T-helper 1 cell (primary cell): ENCODE measurements around the gene LRRFIP1.
"Not testable (repeated sequence)": the region's sequence is repeated elsewhere in the genome, so short reads cannot be mapped to it uniquely, and the experiment has no call there.

Experiments used
- DNase-seq, 5 donors: peaks; one replicate each; pipeline ENCODE4 v3.0.0-alpha.2; 2012 to 2020

The LRRFIP1 gene

GRCh38 chr2:237665713-237666143 lies 38.3 kb downstream of the LRRFIP1 start:
- DNase-seq: no peak

GRCh38 chr2:237666606-237667005 lies 39.2 kb downstream of the LRRFIP1 start:
- DNase-seq: no peak

- not testable (repeated sequence) for DNase-seq
These were observed 39.7 kb downstream of the LRRFIP1 start for GRCh38 chr2:237667050-237667576.

GRCh38 chr2:237667893-237668292 lies 40.5 kb downstream of the LRRFIP1 start:
- DNase-seq: no peak

DNA sequence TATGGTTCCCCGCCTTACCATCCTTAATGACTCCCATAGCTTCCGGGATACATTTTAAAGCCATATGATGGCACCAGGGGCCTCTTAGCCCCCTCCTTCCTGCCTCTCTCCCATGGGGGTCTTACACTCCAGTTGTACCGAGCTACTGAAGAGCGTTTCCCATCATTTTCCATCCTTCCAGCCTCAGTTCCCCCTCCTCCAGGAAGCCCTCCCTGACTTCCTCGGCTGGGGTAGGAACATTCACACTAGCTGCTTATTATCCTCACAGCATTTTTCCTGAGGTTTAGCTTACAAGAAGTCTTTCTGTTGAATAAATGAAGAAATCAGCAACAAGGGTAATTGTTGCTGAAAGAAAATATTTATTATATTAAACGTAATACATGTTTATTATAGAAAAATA lies 41.1 kb downstream of the LRRFIP1 start:
- no peak for DNase-seq

DNA sequence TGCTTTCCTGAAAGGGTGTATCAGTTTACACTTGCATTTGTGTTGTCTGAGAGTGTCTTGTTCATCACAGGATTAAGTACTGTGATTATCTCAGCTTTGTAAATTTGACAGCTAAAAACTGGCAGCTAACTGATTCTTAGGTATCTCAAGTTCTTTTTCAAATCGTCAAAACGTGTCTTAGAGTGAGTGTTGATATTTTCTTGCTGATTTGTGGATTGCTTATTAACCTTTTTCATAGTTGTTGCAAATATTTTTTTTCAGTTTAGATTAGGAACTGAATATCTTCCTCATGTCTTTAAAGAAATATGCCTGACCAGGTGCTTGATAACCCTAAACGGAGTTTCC lies 41.9 kb downstream of the LRRFIP1 start:
- DNase-seq: no peak

GRCh38 chr2:237669628-237670392 lies 42.4 kb downstream of the LRRFIP1 start:
- DNase-seq: no peak

DNA sequence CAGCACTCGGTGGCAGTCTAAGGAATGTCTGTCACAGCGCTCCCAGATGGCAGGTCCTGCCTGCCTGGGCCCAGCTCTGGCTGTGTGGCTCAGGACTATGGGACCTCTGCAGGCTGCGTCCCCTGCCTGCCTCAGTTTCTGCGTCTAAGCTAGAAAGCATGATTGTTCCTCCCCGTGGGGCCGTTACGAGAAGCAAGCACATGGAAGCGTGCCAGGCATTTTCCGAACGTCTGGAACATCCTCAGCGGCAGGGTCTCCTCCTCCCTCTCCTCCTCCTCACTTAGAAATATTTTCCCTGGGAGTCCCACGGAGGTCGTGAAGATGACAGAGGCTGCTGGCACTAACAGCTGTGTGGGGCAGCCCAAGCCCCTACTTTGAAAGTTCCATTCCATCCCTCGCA lies 43.3 kb downstream of the LRRFIP1 start:
- DNase-seq: no peak

GRCh38 chr2:237671466-237672138 lies 44.2 kb downstream of the LRRFIP1 start:
- no peak for DNase-seq

- DNase-seq: peak in 1 of 5 donors; percentile 41
These were observed 45.3 kb downstream of the LRRFIP1 start for GRCh38 chr2:237672731-237673129.

DNA sequence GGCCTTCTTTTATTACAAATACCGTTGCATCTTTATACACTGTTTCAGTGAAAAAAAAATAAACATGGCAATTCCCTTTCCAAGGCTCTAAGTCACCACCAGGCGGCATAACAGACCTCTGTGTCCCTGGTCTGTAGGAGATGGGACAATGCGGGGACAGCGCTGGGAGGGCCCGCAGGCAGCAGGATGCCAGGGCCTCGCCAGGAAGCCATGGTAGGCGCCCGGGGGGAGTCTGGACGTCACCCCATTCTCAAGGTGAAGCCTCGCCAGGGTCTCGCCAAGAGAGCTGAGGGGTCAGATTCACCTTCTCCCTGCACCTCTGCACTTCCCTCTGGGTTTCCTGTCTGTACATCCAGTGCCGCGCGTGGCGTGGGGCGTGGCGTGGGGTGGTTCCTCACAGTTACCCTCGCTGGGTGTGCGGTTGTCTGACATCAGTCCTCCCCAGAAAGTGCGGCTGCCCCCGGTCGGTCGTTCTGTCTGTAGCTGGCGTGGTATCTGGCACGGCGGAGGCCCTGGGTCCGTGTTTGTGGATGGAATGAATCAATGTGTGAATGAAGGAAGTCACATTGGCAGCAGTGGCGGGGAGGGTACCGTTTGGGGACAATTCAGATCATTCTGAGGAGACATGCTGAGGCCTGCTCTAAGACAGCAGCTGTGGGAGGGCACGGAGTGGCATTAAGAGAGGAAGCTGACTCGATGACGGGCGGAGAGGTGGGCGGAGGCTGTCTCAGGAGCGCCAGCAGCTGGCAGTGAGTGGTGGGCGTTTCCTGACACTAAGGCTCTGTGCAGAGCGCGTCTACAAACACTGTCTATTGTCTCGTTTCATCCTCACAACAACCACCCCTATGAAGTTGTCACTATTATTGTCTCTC lies 46.0 kb downstream of the LRRFIP1 start:
- peak; percentile 78 to 89 (median 86) for DNase-seq

- DNase-seq: peak; percentile 77 to 87 (median 84)
These were observed 47.4 kb downstream of the LRRFIP1 start for GRCh38 chr2:237674731-237675276.

GRCh38 chr2:237675316-237675715 lies 47.9 kb downstream of the LRRFIP1 start:
- no peak for DNase-seq

GRCh38 chr2:237680702-237681478 lies 53.5 kb downstream of the LRRFIP1 start:
- no peak for DNase-seq

GRCh38 chr2:237682151-237682550 lies 54.8 kb downstream of the LRRFIP1 start:
- DNase-seq: no peak

DNA sequence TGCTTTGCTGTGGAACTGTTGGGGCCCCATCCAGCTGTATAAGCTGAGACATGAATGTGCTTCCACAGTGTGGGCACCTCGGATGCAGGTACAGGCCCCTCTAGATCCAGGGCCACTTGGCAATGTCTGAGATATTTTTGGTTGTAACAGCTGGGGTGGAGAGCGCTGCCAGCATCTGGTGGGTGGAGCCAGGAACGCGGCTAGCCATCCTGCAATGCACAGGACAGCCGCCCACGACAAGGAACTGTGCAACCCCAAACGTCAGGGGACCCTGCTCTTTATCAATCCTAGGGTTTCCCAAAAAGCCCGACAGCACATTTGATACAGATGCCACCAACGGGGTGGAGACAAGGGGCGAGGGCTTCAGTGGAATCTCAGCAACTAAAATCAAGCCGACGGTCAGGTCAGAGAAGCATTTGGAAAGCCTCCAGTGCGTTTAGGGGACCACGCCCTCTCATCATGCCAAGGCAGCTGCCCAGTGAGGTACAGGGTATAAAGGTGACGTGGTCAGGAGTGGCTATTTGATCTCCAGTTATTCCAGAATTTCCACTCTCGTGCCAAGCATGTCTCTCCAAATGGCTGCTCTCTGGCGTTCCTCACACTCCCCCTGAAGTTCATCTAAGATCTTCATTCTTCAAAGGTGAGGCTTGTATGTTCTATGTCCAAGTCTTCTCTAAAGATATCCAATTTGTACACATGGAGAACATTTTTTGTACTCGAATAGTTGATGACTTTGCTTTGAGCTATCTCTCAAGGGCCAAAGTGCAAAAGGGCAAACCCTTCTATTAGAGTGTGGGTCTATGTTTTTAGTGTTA lies 55.7 kb downstream of the LRRFIP1 start:
- DNase-seq: no peak

DNA sequence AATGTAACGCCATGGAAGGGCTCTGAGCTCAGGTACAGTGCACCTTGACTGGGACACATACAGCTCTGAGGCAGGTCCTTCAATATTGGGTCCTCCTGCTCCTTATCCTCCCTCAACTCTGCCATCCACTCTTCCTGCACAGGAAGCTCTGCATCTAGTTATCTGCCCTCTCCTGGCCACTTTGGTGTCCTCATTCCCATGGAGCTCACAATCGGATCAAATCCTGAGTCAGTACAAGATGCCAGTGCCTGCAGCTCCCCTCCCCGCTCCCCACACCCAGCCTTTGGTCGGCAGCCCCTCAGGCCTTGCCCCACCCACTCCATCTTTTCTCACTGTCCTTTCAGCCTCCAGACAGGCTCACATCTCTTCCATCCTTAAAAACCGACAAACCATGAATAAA lies 58.0 kb downstream of the LRRFIP1 start:
- DNase-seq: no peak

DNA sequence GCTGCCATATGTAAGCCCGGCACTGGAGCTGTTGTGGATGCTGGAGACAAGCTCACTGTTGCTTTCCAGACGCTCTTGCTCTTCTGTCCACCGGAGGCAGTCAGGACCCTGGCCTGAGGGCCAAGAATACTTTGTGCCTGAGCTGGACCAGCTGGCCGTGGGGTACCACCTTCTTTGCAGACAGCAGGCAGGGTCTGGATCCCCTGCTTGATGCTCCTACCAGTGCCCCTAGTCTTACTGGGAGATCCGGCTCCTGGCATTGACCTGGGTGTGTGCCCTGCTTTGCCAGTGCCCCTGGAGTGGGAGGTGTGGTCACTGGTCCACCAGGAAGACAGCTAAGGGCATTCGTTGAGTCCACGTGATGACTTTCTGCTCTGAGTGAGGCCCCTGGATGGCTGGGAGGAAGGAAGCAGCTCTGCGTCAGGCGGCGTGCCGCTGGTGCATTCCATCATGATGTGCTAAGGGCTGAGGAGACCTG lies 59.3 kb downstream of the LRRFIP1 start:
- DNase-seq: no peak

- DNase-seq: no peak
These were observed 60.7 kb downstream of the LRRFIP1 start for GRCh38 chr2:237688081-237688480.

- not testable (repeated sequence) for DNase-seq
These were observed 61.2 kb downstream of the LRRFIP1 start for GRCh38 chr2:237688541-237688940.
